GM19025 (cell line): Measurements from ENCODE around the gene TCEAL2.
"Not testable (repeated sequence)": the region's sequence is repeated elsewhere in the genome, so short reads cannot be mapped to it uniquely, and the experiment has no call there.

Experiments used
- ATAC-seq: cut with Tn5 transposase; IDR thresholded peaks from one replicate; pipeline ENCODE4 v1.9.1; 2021; ENCODE audit warnings: mild to moderate bottlenecking, low read depth, moderate library complexity; ENCODE audit not compliant: unreplicated experiment

TCEAL2 gene

GRCh38 chrX:102125436-102125835 is at the start of gene TCEAL2:
TCEAL2 (plus strand) TSS chrX:102125679; CDS start chrX:102126831, 1,152 bp downstream.
- not testable (repeated sequence) for ATAC-seq

- ATAC-seq = no peak
Observed at GRCh38 chrX:102077426-102077825, 48.1 kb upstream of the TCEAL2 start.

- no peak for ATAC-seq
Observed at GRCh38 chrX:102085706-102086105, 39.8 kb upstream of the TCEAL2 start.

- no peak for ATAC-seq
Observed at GRCh38 chrX:102113367-102113766, 12.1 kb upstream of the TCEAL2 start.

GRCh38 chrX:102115748-102116147 is 9.7 kb upstream of the TCEAL2 start:
- ATAC-seq = no peak

GRCh38 chrX:102125014-102125413 is 465 bp upstream of the TCEAL2 start:
- ATAC-seq = not testable (repeated sequence)

- not testable (repeated sequence) for ATAC-seq
Observed at GRCh38 chrX:102126080-102126818, 770 bp downstream of the TCEAL2 start.

- no peak for ATAC-seq
Observed at GRCh38 chrX:102126863-102127262, 1.4 kb downstream of the TCEAL2 start.

- no peak for ATAC-seq
Observed at GRCh38 chrX:102129473-102129872, 4.0 kb downstream of the TCEAL2 start.

GRCh38 chrX:102138064-102138463 is 12.6 kb downstream of the TCEAL2 start:
- ATAC-seq = no peak

GRCh38 chrX:102140876-102141275 is 15.4 kb downstream of the TCEAL2 start:
- not testable (repeated sequence) for ATAC-seq

GRCh38 chrX:102141631-102142030 is 16.2 kb downstream of the TCEAL2 start:
- ATAC-seq = not testable (repeated sequence)

GRCh38 chrX:102142274-102142673 is 16.8 kb downstream of the TCEAL2 start, which contains the start of gene TCEAL6:
TCEAL6 (minus strand) TSS chrX:102142481.
- ATAC-seq = not testable (repeated sequence)

- ATAC-seq = no peak
Observed at GRCh38 chrX:102154218-102154860, 28.9 kb downstream of the TCEAL2 start.

GRCh38 chrX:102154900-102155805 is 29.7 kb downstream of the TCEAL2 start:
- peak; percentile 35 for ATAC-seq

GRCh38 chrX:102155806-102156179 is 30.3 kb downstream of the TCEAL2 start, which contains the start of gene BEX5:
BEX5 (minus strand) TSS chrX:102155977; CDS start chrX:102154265, 1,712 bp downstream.
- ATAC-seq = peak; percentile 95
